GM12878 (cell line): ENCODE data around the gene ADISSP.

ENCODE experiments used
- POLR2AphosphoS5 ChIP-seq: IDR thresholded peaks from 2 replicates; pipeline ENCODE4 v1.6.1; 2011; ENCODE audit warnings: mild to moderate bottlenecking, low read length, inconsistent platforms
- RB1 ChIP-seq: fragments of 450-650 bp; formaldehyde crosslinking; IDR thresholded peaks from 2 replicates; pipeline ENCODE4 v1.6.1; 2017; ENCODE audit warnings: mild to moderate bottlenecking, borderline replicate concordance
- RELA ChIP-seq: fragments of 450-650 bp; IDR thresholded peaks from 2 replicates; pipeline ENCODE4 v1.8.0; 2014; ENCODE audit warnings: borderline replicate concordance; ENCODE audit not compliant: partially characterized antibody
- SMARCA5 ChIP-seq: fragments of 450-650 bp; IDR thresholded peaks from 2 replicates; pipeline ENCODE4 v1.6.1; 2017; ENCODE audit warnings: mild to moderate bottlenecking
- TAF1 ChIP-seq: IDR thresholded peaks from 2 replicates; pipeline ENCODE4 v1.6.1; 2011; ENCODE audit warnings: mild to moderate bottlenecking, low read depth, low read length, borderline replicate concordance

- TF ChIP-seq SMARCA5 (no peak), TAF1 (no peak), RELA (no peak), POLR2AphosphoS5 (no peak), RB1 (no peak)
These were observed 41.0 kb upstream of the ADISSP start for GRCh38 chr20:3808544-3808943.
